OCI-LY7 (cell line): ENCODE data around the gene CCDC148. TPM values are rescaled to one million over a fixed set of nuclear protein-coding genes. Genes with fewer than 3 reads are reported as not detected.

ENCODE experiments used
- BruUV-seq: library from RNA; stranded (reverse); fragments of 400-500 nt; replicated peaks from 2 replicates; lab custom pipeline; 2021; lab: Mats Ljungman, UMichigan
- CTCF ChIA-PET: fragments of 300-600 bp; sonication (Branson Sonifier 250); formaldehyde crosslinking; loops from one replicate; lab custom pipeline; 2022; ENCODE audit warnings: antibody characterized with exemption; ENCODE audit not compliant: unreplicated experiment; lab: Charles Lee
- POLR2A ChIA-PET: fragments of 300-600 bp; sonication (Branson Sonifier 250); formaldehyde crosslinking; loops from one replicate; lab custom pipeline; 2022; ENCODE audit warnings: antibody characterized with exemption; lab: Charles Lee
- DNase-seq: peaks from one replicate; pipeline ENCODE4 v3.0.0-alpha.2; 2015; ENCODE audit warnings: low spot score
- H2AFZ ChIP-seq: fragments of 200-600 bp; sonication (generic), shearing (Covaris generic); 2 replicates; pipeline ENCODE4 v1.6.1; 2014; ENCODE audit warnings: mild to moderate bottlenecking, antibody characterized with exemption, low read length, moderate library complexity
- H3K27ac ChIP-seq: fragments of 200-600 bp; sonication (generic); 2 replicates; pipeline ENCODE4 v1.5.1; 2014; ENCODE audit warnings: mixed run types, low read depth, mild to moderate bottlenecking, moderate library complexity, low read length, inconsistent platforms; ENCODE audit not compliant: poor library complexity, severe bottlenecking
- H3K36me3 ChIP-seq: fragments of 200-600 bp; sonication (generic); 2 replicates; pipeline ENCODE4 v1.6.1; 2014; ENCODE audit warnings: mild to moderate bottlenecking, antibody characterized with exemption, low read length, moderate library complexity, mixed read lengths; ENCODE audit not compliant: insufficient read depth
- H3K4me1 ChIP-seq: fragments of 200-600 bp; sonication (generic); 2 replicates; pipeline ENCODE4 v1.5.1; 2014; ENCODE audit warnings: mild to moderate bottlenecking, low read length; ENCODE audit not compliant: insufficient read depth, poor library complexity, severe bottlenecking
- H3K4me2 ChIP-seq: fragments of 200-600 bp; sonication (generic); 2 replicates; pipeline ENCODE4 v1.6.1; 2014; ENCODE audit warnings: mild to moderate bottlenecking, low read length
- H3K4me3 ChIP-seq: fragments of 200-600 bp; sonication (generic); 2 replicates; pipeline ENCODE4 v1.5.1; 2014; ENCODE audit warnings: mild to moderate bottlenecking, low read depth, low read length; ENCODE audit not compliant: poor library complexity, severe bottlenecking
- H3K79me2 ChIP-seq: fragments of 200-600 bp; sonication (generic); 2 replicates; pipeline ENCODE4 v1.6.1; 2016; ENCODE audit warnings: low read depth, mild to moderate bottlenecking, low read length, moderate library complexity, mixed read lengths; ENCODE audit not compliant: insufficient read depth
- H3K9me2 ChIP-seq: fragments of 200-600 bp; sonication (generic); 2 replicates; pipeline ENCODE4 v1.6.1; 2016; ENCODE audit warnings: mild to moderate bottlenecking, low read length, mixed read lengths; ENCODE audit not compliant: insufficient read depth
- H3K9me3 ChIP-seq: fragments of 200-600 bp; sonication (generic); 2 replicates; pipeline ENCODE4 v1.6.1; 2014; ENCODE audit warnings: mild to moderate bottlenecking, mixed run types, low read length, mixed read lengths
- H4K20me1 ChIP-seq: fragments of 200-600 bp; sonication (generic); 2 replicates; pipeline ENCODE4 v1.6.1; 2014; ENCODE audit warnings: mild to moderate bottlenecking, antibody characterized with exemption, low read length, moderate library complexity, mixed read lengths; ENCODE audit not compliant: insufficient read depth
- EZH2phosphoT487 ChIP-seq: fragments of 200-600 bp; sonication (generic); IDR thresholded peaks from 2 replicates; pipeline ENCODE4 v1.6.1; 2018; ENCODE audit warnings: low read depth, borderline replicate concordance, mild to moderate bottlenecking, mixed run types, antibody characterized with exemption, low read length, moderate library complexity, mixed read lengths
- intact Hi-C: fragments of 100-400 bp; cut with micrococcal nuclease; formaldehyde crosslinking; loops from one replicate; pipeline ENCODE4 v1.10.0; 2022; ENCODE audit not compliant: unreplicated experiment
- total RNA-seq, 2 experiments: library from RNA; depleted of rRNA in 1 of 2; stranded (reverse); fragments of >200 nt in 1 of 2; shearing (Covaris generic) in 1 of 2; gene quantifications; 2 replicates each; pipeline ENCODE4 v1.2.3, GENCODE V29; 2014 to 2022
- TF ChIP-seq, protein P1 (sequence below): fragments of 200-600 bp; sonication (generic); conservative IDR thresholded peaks from 2 replicates; pipeline ENCODE4 v1.5.1; 2014; ENCODE audit warnings: mild to moderate bottlenecking, antibody characterized with exemption, low read length, moderate library complexity, mixed read lengths

Gene CCDC148
- total RNA-seq, 2 experiments from 2014 or later, result 0.19 to 0.99 TPM

GRCh38 chr2:158128168-158128973 is 328.2 kb downstream of the CCDC148 start:
- Histone ChIP-seq H3K79me2 (no peaks in the 10 kb centered on the region), H4K20me1 (no peaks in the 10 kb centered on the region), H3K9me2 (no peaks in the 10 kb centered on the region), H3K36me3 (no peaks in the 10 kb centered on the region), H2AFZ (no peak overlapping the region), H3K27ac (no peak overlapping the region), H3K4me2 (no peak overlapping the region), H3K4me3 (no peak overlapping the region), H3K9me3 (no peaks in the 10 kb centered on the region), H3K4me1 (no peaks in the 10 kb centered on the region)
- ChIA-PET CTCF (no interaction called here), POLR2A (interaction anchor here (0.8 kb wide), 2 partner anchors 44 to 241 kb away, joined by 3 to 4 read pairs; no protein-coding TSS in a partner anchor)
- no peak for TF ChIP-seq EZH2phosphoT487
- TF ChIP-seq, protein P1, sequence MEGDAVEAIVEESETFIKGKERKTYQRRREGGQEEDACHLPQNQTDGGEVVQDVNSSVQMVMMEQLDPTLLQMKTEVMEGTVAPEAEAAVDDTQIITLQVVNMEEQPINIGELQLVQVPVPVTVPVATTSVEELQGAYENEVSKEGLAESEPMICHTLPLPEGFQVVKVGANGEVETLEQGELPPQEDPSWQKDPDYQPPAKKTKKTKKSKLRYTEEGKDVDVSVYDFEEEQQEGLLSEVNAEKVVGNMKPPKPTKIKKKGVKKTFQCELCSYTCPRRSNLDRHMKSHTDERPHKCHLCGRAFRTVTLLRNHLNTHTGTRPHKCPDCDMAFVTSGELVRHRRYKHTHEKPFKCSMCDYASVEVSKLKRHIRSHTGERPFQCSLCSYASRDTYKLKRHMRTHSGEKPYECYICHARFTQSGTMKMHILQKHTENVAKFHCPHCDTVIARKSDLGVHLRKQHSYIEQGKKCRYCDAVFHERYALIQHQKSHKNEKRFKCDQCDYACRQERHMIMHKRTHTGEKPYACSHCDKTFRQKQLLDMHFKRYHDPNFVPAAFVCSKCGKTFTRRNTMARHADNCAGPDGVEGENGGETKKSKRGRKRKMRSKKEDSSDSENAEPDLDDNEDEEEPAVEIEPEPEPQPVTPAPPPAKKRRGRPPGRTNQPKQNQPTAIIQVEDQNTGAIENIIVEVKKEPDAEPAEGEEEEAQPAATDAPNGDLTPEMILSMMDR, result no peak
- no TSS peak for BruUV-seq
- intact Hi-C loops, result no loop called here
- no peak for DNase-seq

- Histone ChIP-seq H3K9me3 (no peaks in the 10 kb centered on the region), H4K20me1 (no peaks in the 10 kb centered on the region), H3K27ac (no peak overlapping the region), H3K4me2 (no peak overlapping the region), H3K36me3 (no peaks in the 10 kb centered on the region), H3K4me3 (no peak overlapping the region), H3K79me2 (no peaks in the 10 kb centered on the region), H2AFZ (no peak overlapping the region), H3K4me1 (no peaks in the 10 kb centered on the region), H3K9me2 (no peaks in the 10 kb centered on the region)
- DNase-seq, result no peak
- CTCF ChIA-PET, result no interaction called here
- POLR2A ChIA-PET, result no interaction called here
- BruUV-seq, result no TSS peak
- intact Hi-C loops, result no loop called here
- no peak for TF ChIP-seq EZH2phosphoT487
- TF ChIP-seq, protein P1, result no peak
Measured at GRCh38 chr2:158127380-158127804, 329.2 kb downstream of the CCDC148 start.
